SK-N-SH treated with all-trans-retinoic acid at 6 μM for 48 hours (cell line): ENCODE data around the gene RABGAP1L.

Source experiments
- ATAC-seq: fragments of 200-7000 bp; cut with Tn5 transposase; 3 replicates; pipeline ENCODE4 v1.9.1; 2020; ENCODE audit warnings: mild to moderate bottlenecking, moderate library complexity
- ARNTL ChIP-seq: fragments of 450-650 bp; formaldehyde crosslinking; IDR thresholded peaks from 2 replicates; pipeline ENCODE4 v1.5.0; 2020; ENCODE audit warnings: low read depth, mild to moderate bottlenecking, moderate library complexity, borderline replicate concordance
- BACH2 ChIP-seq: fragments of 250-450 bp; sonication (Bioruptor Pico); IDR thresholded peaks from 2 replicates; pipeline ENCODE4 v1.9.0; 2021; ENCODE audit warnings: mild to moderate bottlenecking, borderline replicate concordance
- CSDC2 ChIP-seq: fragments of 250-450 bp; sonication (Bioruptor Pico); IDR thresholded peaks from 2 replicates; pipeline ENCODE4 v1.5.0; 2020; ENCODE audit warnings: mild to moderate bottlenecking, moderate library complexity
- ESRRG ChIP-seq: fragments of 250-450 bp; sonication (Bioruptor Pico); IDR thresholded peaks from 2 replicates; pipeline ENCODE4 v1.6.1; 2021; ENCODE audit warnings: mild to moderate bottlenecking
- GLIS3 ChIP-seq: fragments of 250-450 bp; sonication (Bioruptor Pico); IDR thresholded peaks from 2 replicates; pipeline ENCODE4 v1.5.0; 2020; ENCODE audit warnings: mild to moderate bottlenecking, moderate library complexity
- ISL1 ChIP-seq: fragments of 250-450 bp; sonication (Bioruptor Pico); IDR thresholded peaks from 2 replicates; pipeline ENCODE4 v2.1.2; 2022; ENCODE audit warnings: mild to moderate bottlenecking, moderate library complexity
- OSR1 ChIP-seq: fragments of 250-450 bp; sonication (Bioruptor Pico); IDR thresholded peaks from 2 replicates; pipeline ENCODE4 v1.8.0; 2022; ENCODE audit warnings: moderate library complexity, mild to moderate bottlenecking, inconsistent platforms
- PATZ1 ChIP-seq: fragments of 250-450 bp; sonication (Bioruptor Pico); IDR thresholded peaks from 2 replicates; pipeline ENCODE4 v1.8.0; 2020; ENCODE audit warnings: mild to moderate bottlenecking, moderate library complexity, borderline replicate concordance
- POU6F1 ChIP-seq: fragments of 250-450 bp; sonication (Bioruptor Pico); IDR thresholded peaks from 2 replicates; pipeline ENCODE4 v1.8.0; 2021; ENCODE audit warnings: low read depth, mild to moderate bottlenecking, moderate library complexity, borderline replicate concordance
- PPARA ChIP-seq: fragments of 250-450 bp; sonication (Bioruptor Pico); IDR thresholded peaks from 2 replicates; pipeline ENCODE4 v1.5.0; 2020; ENCODE audit warnings: mild to moderate bottlenecking, borderline replicate concordance
- RARB ChIP-seq: fragments of 250-450 bp; sonication (Bioruptor Pico); IDR thresholded peaks from 2 replicates; pipeline ENCODE4 v1.8.0; 2021; ENCODE audit warnings: mild to moderate bottlenecking, moderate library complexity
- SNAI2 ChIP-seq: fragments of 250-450 bp; sonication (Bioruptor Pico); IDR thresholded peaks from 2 replicates; pipeline ENCODE4 v1.5.0; 2020; ENCODE audit warnings: mild to moderate bottlenecking, moderate library complexity
- TCF4 ChIP-seq: fragments of 250-450 bp; sonication (Bioruptor Pico); IDR thresholded peaks from 2 replicates; pipeline ENCODE4 v1.8.0; 2021; ENCODE audit warnings: mild to moderate bottlenecking, moderate library complexity, borderline replicate concordance
- ZC3H10 ChIP-seq: fragments of 250-450 bp; sonication (Bioruptor Pico); IDR thresholded peaks from 2 replicates; pipeline ENCODE4 v1.5.1; 2021; ENCODE audit warnings: mild to moderate bottlenecking, moderate library complexity
- ZFP3 ChIP-seq: fragments of 250-450 bp; sonication (Bioruptor Pico); IDR thresholded peaks from 2 replicates; pipeline ENCODE4 v1.5.0; 2020; ENCODE audit warnings: mild to moderate bottlenecking, moderate library complexity
- ZFP30 ChIP-seq: fragments of 450-650 bp; formaldehyde crosslinking; IDR thresholded peaks from 2 replicates; pipeline ENCODE4 v1.5.0; 2022; ENCODE audit warnings: mild to moderate bottlenecking, moderate library complexity
- ZNF565 ChIP-seq: fragments of 450-650 bp; formaldehyde crosslinking; conservative IDR thresholded peaks from 2 replicates; pipeline ENCODE4 v1.5.0; 2020; ENCODE audit warnings: low read depth, mild to moderate bottlenecking, moderate library complexity
- ZNF70 ChIP-seq: fragments of 450-650 bp; formaldehyde crosslinking; IDR thresholded peaks from 2 replicates; pipeline ENCODE4 v1.5.0; 2020; ENCODE audit warnings: mild to moderate bottlenecking, moderate library complexity
- ZNF8 ChIP-seq: fragments of 450-650 bp; formaldehyde crosslinking; IDR thresholded peaks from 2 replicates; pipeline ENCODE4 v1.5.0; 2020; ENCODE audit warnings: mild to moderate bottlenecking, moderate library complexity
- TF ChIP-seq, protein P1 (sequence below): fragments of 250-450 bp; sonication (Bioruptor Pico); IDR thresholded peaks from 2 replicates; pipeline ENCODE4 v1.5.1; 2021; ENCODE audit warnings: mild to moderate bottlenecking, moderate library complexity
- TF ChIP-seq, protein P2 (sequence below): fragments of 250-450 bp; sonication (Bioruptor Pico); IDR thresholded peaks from 2 replicates; pipeline ENCODE4 v1.5.0; 2020; ENCODE audit warnings: mild to moderate bottlenecking, moderate library complexity

RABGAP1L gene

DNA sequence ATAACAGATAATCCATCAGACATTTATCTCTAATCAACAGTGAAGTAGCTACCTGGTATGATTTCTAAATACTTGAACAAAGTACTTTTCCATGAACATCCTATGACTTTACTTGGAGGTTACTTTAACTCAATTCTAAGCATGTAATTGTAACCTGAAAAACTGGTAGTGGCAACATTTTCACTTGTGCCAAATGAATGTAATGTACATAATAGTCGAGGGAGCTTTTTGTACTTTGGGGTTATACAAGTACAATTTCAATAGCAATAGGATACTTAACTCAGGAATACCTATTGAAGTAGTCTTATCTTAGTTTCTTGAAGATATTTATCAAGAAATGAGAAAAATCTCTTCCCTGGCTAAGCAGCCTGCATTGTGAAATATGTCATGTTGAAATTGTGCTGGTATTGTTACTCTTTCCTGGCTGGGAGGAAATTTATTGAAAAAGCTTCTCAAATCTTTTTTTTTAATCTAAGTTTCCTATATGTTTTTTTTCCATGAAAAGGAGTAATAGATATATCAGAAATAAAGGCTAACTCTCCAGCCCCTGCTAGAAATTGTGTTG, 806.8 kb downstream of the RABGAP1L start:
- no peak for ATAC-seq
- no peak for TF ChIP-seq SNAI2
- TF ChIP-seq, all 23 proteins: peak for 0

GRCh38 chr1:174967845-174968705, 808.8 kb downstream of the RABGAP1L start:
- TF ChIP-seq OSR1 (CRISPR knock-in tag) (peak; percentile 28; the same call in 1 of the 2 replicates), PPARA (CRISPR knock-in tag) (no peak)
- TF ChIP-seq, all 23 proteins: peak for 1
- no peak for ATAC-seq

DNA sequence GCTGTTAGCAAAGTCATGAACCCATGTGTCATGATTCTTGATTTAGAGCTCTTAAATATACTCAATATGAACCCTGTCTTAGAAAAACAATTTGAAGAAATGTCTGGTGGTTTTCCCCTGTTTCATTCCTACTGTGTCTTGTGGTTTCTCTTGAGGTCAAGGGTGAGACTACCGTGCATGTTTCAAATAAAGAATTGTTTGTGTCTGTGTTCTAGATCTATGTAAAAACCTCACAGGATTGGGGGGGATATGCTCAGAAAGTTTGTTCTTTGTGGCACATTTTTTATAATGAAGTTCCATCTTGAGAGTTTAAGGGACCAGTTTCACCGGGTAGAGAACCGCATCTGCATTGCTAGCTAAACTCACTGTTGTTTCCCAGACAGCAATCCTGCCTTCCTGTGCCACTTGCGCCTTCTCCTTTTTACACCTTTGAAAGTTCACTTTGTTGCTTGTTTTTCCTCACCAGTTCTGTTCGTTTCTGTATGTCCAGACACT, 809.5 kb downstream of the RABGAP1L start:
- peak; percentile 63 for ATAC-seq

GRCh38 chr1:174969977-174970376, 810.7 kb downstream of the RABGAP1L start:
- no peak for TF ChIP-seq ZFP30 (CRISPR knock-in tag)
- TF ChIP-seq, all 23 proteins: peak for 0
- no peak for ATAC-seq

More for the DNA sequence above, 809.5 kb downstream of the RABGAP1L start:
- TF ChIP-seq ARNTL (CRISPR knock-in tag) (no peak), ESRRG (no peak), GLIS3 (CRISPR knock-in tag) (no peak), BACH2 (CRISPR knock-in tag) (no peak), PATZ1 (CRISPR knock-in tag) (no peak), CSDC2 (CRISPR knock-in tag) (no peak), OSR1 (CRISPR knock-in tag) (no peak), ZNF565 (CRISPR knock-in tag) (no peak), ZC3H10 (CRISPR knock-in tag) (no peak), PPARA (CRISPR knock-in tag) (no peak), ISL1 (no peak), RARB (CRISPR knock-in tag) (no peak), POU6F1 (CRISPR knock-in tag) (no peak), ZNF70 (no peak)
- TF ChIP-seq, protein P1, sequence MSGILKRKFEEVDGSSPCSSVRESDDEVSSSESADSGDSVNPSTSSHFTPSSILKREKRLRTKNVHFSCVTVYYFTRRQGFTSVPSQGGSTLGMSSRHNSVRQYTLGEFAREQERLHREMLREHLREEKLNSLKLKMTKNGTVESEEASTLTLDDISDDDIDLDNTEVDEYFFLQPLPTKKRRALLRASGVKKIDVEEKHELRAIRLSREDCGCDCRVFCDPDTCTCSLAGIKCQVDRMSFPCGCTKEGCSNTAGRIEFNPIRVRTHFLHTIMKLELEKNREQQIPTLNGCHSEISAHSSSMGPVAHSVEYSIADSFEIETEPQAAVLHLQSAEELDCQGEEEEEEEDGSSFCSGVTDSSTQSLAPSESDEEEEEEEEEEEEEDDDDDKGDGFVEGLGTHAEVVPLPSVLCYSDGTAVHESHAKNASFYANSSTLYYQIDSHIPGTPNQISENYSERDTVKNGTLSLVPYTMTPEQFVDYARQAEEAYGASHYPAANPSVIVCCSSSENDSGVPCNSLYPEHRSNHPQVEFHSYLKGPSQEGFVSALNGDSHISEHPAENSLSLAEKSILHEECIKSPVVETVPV (CRISPR knock-in tag): no peak
- TF ChIP-seq, protein P2, sequence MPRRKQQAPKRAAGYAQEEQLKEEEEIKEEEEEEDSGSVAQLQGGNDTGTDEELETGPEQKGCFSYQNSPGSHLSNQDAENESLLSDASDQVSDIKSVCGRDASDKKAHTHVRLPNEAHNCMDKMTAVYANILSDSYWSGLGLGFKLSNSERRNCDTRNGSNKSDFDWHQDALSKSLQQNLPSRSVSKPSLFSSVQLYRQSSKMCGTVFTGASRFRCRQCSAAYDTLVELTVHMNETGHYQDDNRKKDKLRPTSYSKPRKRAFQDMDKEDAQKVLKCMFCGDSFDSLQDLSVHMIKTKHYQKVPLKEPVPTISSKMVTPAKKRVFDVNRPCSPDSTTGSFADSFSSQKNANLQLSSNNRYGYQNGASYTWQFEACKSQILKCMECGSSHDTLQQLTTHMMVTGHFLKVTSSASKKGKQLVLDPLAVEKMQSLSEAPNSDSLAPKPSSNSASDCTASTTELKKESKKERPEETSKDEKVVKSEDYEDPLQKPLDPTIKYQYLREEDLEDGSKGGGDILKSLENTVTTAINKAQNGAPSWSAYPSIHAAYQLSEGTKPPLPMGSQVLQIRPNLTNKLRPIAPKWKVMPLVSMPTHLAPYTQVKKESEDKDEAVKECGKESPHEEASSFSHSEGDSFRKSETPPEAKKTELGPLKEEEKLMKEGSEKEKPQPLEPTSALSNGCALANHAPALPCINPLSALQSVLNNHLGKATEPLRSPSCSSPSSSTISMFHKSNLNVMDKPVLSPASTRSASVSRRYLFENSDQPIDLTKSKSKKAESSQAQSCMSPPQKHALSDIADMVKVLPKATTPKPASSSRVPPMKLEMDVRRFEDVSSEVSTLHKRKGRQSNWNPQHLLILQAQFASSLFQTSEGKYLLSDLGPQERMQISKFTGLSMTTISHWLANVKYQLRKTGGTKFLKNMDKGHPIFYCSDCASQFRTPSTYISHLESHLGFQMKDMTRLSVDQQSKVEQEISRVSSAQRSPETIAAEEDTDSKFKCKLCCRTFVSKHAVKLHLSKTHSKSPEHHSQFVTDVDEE (CRISPR knock-in tag): no peak

DNA sequence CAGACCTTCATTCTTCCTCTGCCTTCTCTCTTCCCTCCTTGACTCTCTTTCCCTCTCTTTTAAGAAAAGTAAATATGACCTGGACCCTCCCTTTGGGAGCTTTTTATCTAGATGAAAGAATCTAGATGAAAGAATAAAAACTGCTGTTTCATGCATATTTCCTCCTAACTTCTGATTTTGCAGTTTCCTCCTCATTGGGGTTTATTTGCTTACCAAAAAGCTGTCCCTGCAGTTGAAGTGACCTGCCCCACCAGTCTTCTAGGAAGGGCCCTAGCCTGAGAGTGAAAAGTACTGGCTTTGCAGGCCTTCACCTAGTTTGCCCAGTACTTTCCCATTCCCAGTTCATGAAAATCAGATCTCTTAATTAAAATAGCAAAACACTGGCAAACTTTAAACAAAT, 812.1 kb downstream of the RABGAP1L start:
- ATAC-seq: no peak
- TF ChIP-seq ZFP30 (CRISPR knock-in tag) (no peak), PATZ1 (CRISPR knock-in tag) (no peak), POU6F1 (CRISPR knock-in tag) (no peak), ZFP3 (CRISPR knock-in tag) (no peak), CSDC2 (CRISPR knock-in tag) (no peak), RARB (CRISPR knock-in tag) (no peak), TCF4 (CRISPR knock-in tag) (no peak), ZNF565 (CRISPR knock-in tag) (no peak), ZNF70 (no peak), BACH2 (CRISPR knock-in tag) (no peak), GLIS3 (CRISPR knock-in tag) (no peak), SNAI2 (no peak), ZNF8 (CRISPR knock-in tag) (no peak)
